Cardiac muscle cell (in vitro differentiated cells and primary cell): ENCODE data around the gene RABEP2. TPM values are rescaled to one million over a fixed set of nuclear protein-coding genes. Genes with fewer than 3 reads are reported as not detected.
A peak's percentile ranks its signal among the peaks of the same experiment; 100 is the strongest.
"Not testable (repeated sequence)": the region's sequence is repeated elsewhere in the genome, so short reads cannot be mapped to it uniquely, and the experiment has no call there.

Experiments
- DNase-seq, 2 donors: peaks; one replicate each; pipeline versions ENCODE4 v3.0.0 to v3.0.0-alpha.2; 2010 to 2017; ENCODE audit warnings: low read depth in 1 of 2, low spot score in 1 of 2
- H3K27ac ChIP-seq: fragments of 200-600 bp; sonication (generic); 2 replicates; pipeline ENCODE4 v1.5.1; 2016
- H3K27me3 ChIP-seq: fragments of 200-600 bp; sonication (generic); 2 replicates; pipeline ENCODE4 v1.6.0; 2016; ENCODE audit warnings: control low read depth
- H3K36me3 ChIP-seq: fragments of 200-600 bp; sonication (generic); 2 replicates; pipeline ENCODE4 v1.5.1; 2016; ENCODE audit warnings: control low read depth
- H3K4me1 ChIP-seq: fragments of 200-600 bp; sonication (generic); 2 replicates; pipeline ENCODE4 v1.8.1; 2017; ENCODE audit warnings: low read depth, mild to moderate bottlenecking, mixed run types
- H3K4me3 ChIP-seq: fragments of 200-600 bp; sonication (generic); 2 replicates; pipeline ENCODE4 v1.5.1; 2016; ENCODE audit warnings: mild to moderate bottlenecking
- H3K9me3 ChIP-seq: fragments of 200-600 bp; sonication (generic); 2 replicates; pipeline ENCODE4 v1.5.1; 2017; ENCODE audit warnings: low read depth, mild to moderate bottlenecking, control low read depth
- CTCF ChIP-seq: IDR thresholded peaks from 2 replicates; pipeline ENCODE4 v1.5.1; 2012; ENCODE audit warnings: low read depth, mild to moderate bottlenecking, low read length
- polyA plus RNA-seq: library from polyadenylated mRNA; unstranded; fragments of >200 nt; fragmentation: Nextera tagmentation; extraction: Ambion mirVana; gene quantifications from 2 replicates; pipeline ENCODE4 v1.2.1, GENCODE V29; 2016
- total RNA-seq: library from RNA; depleted of rRNA; stranded (reverse); fragments of >200 nt; gene quantifications from 2 replicates; pipeline ENCODE4 v1.2.3, GENCODE V29; 2016

RABEP2 gene
- total and polyA plus RNA-seq, 2 experiments from 2014 or later = 34.4 to 87.3 TPM

GRCh38 chr16:28882551-28883160, 42.4 kb downstream of the RABEP2 start:
- TF ChIP-seq CTCF = no peak
- Histone ChIP-seq H3K4me3 (no peak overlapping the region), H3K9me3 (no peaks in the 10 kb centered on the region), H3K4me1 (peaks cover 24% of the 10 kb centered on the region), H3K27me3 (no peaks in the 10 kb centered on the region), H3K27ac (peak overlapping the region; percentile 98), H3K36me3 (no peaks in the 10 kb centered on the region)
- peak in 1 of 2 donors; percentile 82 for DNase-seq

GRCh38 chr16:28881565-28881964, 43.5 kb downstream of the RABEP2 start:
- H3K4me3 ChIP-seq, H3K9me3 ChIP-seq, H3K27me3 ChIP-seq, DNase-seq, H3K27ac ChIP-seq, H3K36me3 ChIP-seq: not testable (repeated sequence)
- H3K4me1 ChIP-seq = peaks cover 24% of the 10 kb centered on the region

- no peaks in the 10 kb centered on the region for H3K27me3 ChIP-seq
- no peaks in the 10 kb centered on the region for H3K36me3 ChIP-seq
- H3K9me3 ChIP-seq = no peaks in the 10 kb centered on the region
- no peak overlapping the region for H3K4me3 ChIP-seq
- no peak for TF ChIP-seq CTCF
- H3K27ac ChIP-seq = no peak overlapping the region
- no peak for DNase-seq
- peaks cover 24% of the 10 kb centered on the region for H3K4me1 ChIP-seq
Observed at GRCh38 chr16:28880955-28881354, 44.1 kb downstream of the RABEP2 start.

GRCh38 chr16:28880589-28880915, 44.5 kb downstream of the RABEP2 start:
- Histone ChIP-seq H3K27ac (no peak overlapping the region), H3K4me3 (peak overlapping the region; percentile 65), H3K27me3 (no peaks in the 10 kb centered on the region), H3K4me1 (peaks cover 25% of the 10 kb centered on the region), H3K36me3 (no peaks in the 10 kb centered on the region), H3K9me3 (no peaks in the 10 kb centered on the region)
- no peak for DNase-seq
- no peak for TF ChIP-seq CTCF

GRCh38 chr16:28879841-28880588, 45.0 kb downstream of the RABEP2 start:
- Histone ChIP-seq H3K4me3 (peak overlapping the region; percentile 65), H3K4me1 (peaks cover 31% of the 10 kb centered on the region), H3K36me3 (no peaks in the 10 kb centered on the region), H3K9me3 (no peaks in the 10 kb centered on the region), H3K27me3 (no peaks in the 10 kb centered on the region), H3K27ac (peak overlapping the region; percentile 12)
- no peak for TF ChIP-seq CTCF
- DNase-seq = peak; percentile 86 to 94

- DNase-seq = no peak
- no peaks in the 10 kb centered on the region for H3K27me3 ChIP-seq
- H3K4me3 ChIP-seq = peak overlapping the region; percentile 65
- H3K9me3 ChIP-seq = no peaks in the 10 kb centered on the region
- peaks cover 31% of the 10 kb centered on the region for H3K4me1 ChIP-seq
- TF ChIP-seq CTCF = no peak
- no peaks in the 10 kb centered on the region for H3K36me3 ChIP-seq
- peak overlapping the region; percentile 12 for H3K27ac ChIP-seq
Observed at GRCh38 chr16:28879261-28879840, 45.7 kb downstream of the RABEP2 start.
